HL-60 (cell line): ENCODE measurements around the gene DCP1B.

Experiments used
- DNase-seq, 2 experiments: peaks; one replicate each; pipeline ENCODE4 v3.0.0-alpha.2; 2010 to 2020; ENCODE audit warnings: low read depth in 1 of 2, low spot score in 1 of 2
- H3K27ac ChIP-seq: fragments of 250-450 bp; sonication (Bioruptor Pico); replicated peaks from 2 replicates; pipeline ENCODE4 v1.5.1; 2020; ENCODE audit warnings: mild to moderate bottlenecking, moderate library complexity
- H3K27me3 ChIP-seq: fragments of 250-450 bp; sonication (Bioruptor Pico); 2 replicates; pipeline ENCODE4 v1.5.1; 2021; ENCODE audit warnings: mild to moderate bottlenecking, moderate library complexity; ENCODE audit not compliant: insufficient read depth, poor library complexity, severe bottlenecking
- H3K4me3 ChIP-seq: replicated peaks from 2 replicates; pipeline ENCODE4 v1.5.1; 2011; ENCODE audit warnings: mild to moderate bottlenecking, control low read depth, low read length; ENCODE audit not compliant: insufficient read depth
- CTCF ChIP-seq: IDR thresholded peaks from one replicate; pipeline ENCODE4 v1.5.1; 2011; ENCODE audit warnings: low read length, control low read depth, inconsistent platforms; ENCODE audit not compliant: insufficient read depth
- GABPA ChIP-seq: IDR thresholded peaks from 2 replicates; pipeline ENCODE4 v1.6.1; 2012; ENCODE audit warnings: low read depth
- POLR2AphosphoS5 ChIP-seq: IDR thresholded peaks from 2 replicates; pipeline ENCODE4 v1.6.1; 2012; ENCODE audit warnings: low read depth
- REST ChIP-seq: IDR thresholded peaks from 2 replicates; pipeline ENCODE4 v1.6.1; 2012; ENCODE audit warnings: low read depth; ENCODE audit not compliant: insufficient replicate concordance
- SPI1 ChIP-seq: IDR thresholded peaks from 2 replicates; pipeline ENCODE4 v1.6.1; 2012; ENCODE audit warnings: low read depth, mild to moderate bottlenecking, borderline replicate concordance

Gene DCP1B

GRCh38 chr12:1937481-1938224, 66.6 kb downstream of the DCP1B start:
- Histone ChIP-seq H3K27me3 (no peaks in the 10 kb centered on the region), H3K27ac (no peak overlapping the region), H3K4me3 (no peak overlapping the region)
- no peak for TF ChIP-seq REST
- TF ChIP-seq CTCF = no peak
- no peak for TF ChIP-seq SPI1
- TF ChIP-seq POLR2AphosphoS5 = no peak
- TF ChIP-seq GABPA = no peak
- DNase-seq = no peak

GRCh38 chr12:1936406-1937320, 67.6 kb downstream of the DCP1B start:
- H3K27me3 ChIP-seq = no peaks in the 10 kb centered on the region
- DNase-seq = no peak
- H3K27ac ChIP-seq = no peak overlapping the region
- TF ChIP-seq REST (no peak), POLR2AphosphoS5 (no peak), SPI1 (no peak), GABPA (no peak), CTCF (no peak)
- no peak overlapping the region for H3K4me3 ChIP-seq

- Histone ChIP-seq H3K27ac (no peak overlapping the region), H3K4me3 (no peak overlapping the region), H3K27me3 (no peaks in the 10 kb centered on the region)
- DNase-seq = no peak
- TF ChIP-seq GABPA = no peak
- TF ChIP-seq POLR2AphosphoS5 = no peak
- no peak for TF ChIP-seq CTCF
- TF ChIP-seq REST = no peak
- TF ChIP-seq SPI1 = no peak
These were observed 68.4 kb downstream of the DCP1B start for GRCh38 chr12:1935700-1936378.
